ENCODE measurements around the gene KRTAP20-2.

The KRTAP20-2 gene

DNA sequence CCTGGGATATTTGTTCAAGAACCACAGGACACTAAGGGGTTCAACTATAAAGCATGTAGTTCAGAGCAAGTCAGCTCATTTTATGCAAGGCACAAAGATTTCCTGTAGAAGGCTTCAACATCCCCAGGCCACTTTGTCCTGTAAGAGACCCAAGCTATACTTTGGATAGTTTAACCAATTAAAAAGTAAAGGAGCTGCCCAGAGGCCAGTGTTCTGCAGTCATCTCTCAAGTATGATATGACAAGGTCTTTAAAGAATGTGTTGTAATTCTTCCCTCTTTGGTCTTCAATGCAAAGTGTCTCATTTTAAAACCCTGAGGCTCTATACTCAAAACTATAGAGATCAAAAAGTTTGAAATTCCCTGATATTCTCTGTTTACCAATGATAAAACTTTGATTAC is 41.7 kb downstream of the KRTAP20-2 start:
- H3K36me3 ChIP-seq (ENCODE audit: insufficient read depth, low read length) = no peaks in the 10 kb centered on the region
- H3K27me3 ChIP-seq (ENCODE audit: control insufficient read depth in 1 of 2, insufficient read depth in 2 of 2, low read length in 2 of 2) = no peaks in the 10 kb centered on the region
- no peak overlapping the region for H3K27ac ChIP-seq (ENCODE audit: low read depth, low read length)
- no peak overlapping the region for H3K4me3 ChIP-seq (ENCODE audit: low read depth in 1 of 2, low read length in 2 of 2)
- H3K9ac ChIP-seq (ENCODE audit: low read length) = no peak overlapping the region
- H3K4me1 ChIP-seq (ENCODE audit: insufficient read depth, low read length) = no peaks in the 10 kb centered on the region
- H3K9me3 ChIP-seq (ENCODE audit: low read length) = no peaks in the 10 kb centered on the region

DNA sequence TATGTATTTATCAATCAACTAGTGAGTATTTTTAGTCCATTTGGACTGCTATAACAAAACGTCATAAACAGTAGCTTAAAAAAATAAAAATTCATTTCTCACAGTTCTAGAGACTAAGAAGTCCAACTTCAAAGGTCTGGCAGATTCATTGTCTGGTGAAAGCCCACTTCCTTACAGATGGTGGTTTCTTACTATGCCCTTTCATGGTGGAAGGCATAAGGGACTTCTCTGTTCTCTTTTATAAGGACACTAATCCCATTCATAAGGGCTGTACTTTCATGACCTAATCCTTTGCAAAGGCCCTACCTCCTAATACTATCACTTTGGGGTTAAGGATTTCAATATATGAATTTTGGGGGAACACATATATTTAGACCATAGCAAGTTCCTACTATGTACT is 45.6 kb downstream of the KRTAP20-2 start:
- H3K4me3 ChIP-seq (ENCODE audit: low read depth in 1 of 2, low read length in 2 of 2) = no peak overlapping the region
- H3K27me3 ChIP-seq (ENCODE audit: control insufficient read depth in 1 of 2, insufficient read depth in 2 of 2, low read length in 2 of 2) = no peaks in the 10 kb centered on the region
- no peak overlapping the region for H3K9ac ChIP-seq (ENCODE audit: low read length)
- no peaks in the 10 kb centered on the region for H3K4me1 ChIP-seq (ENCODE audit: insufficient read depth, low read length)
- no peaks in the 10 kb centered on the region for H3K9me3 ChIP-seq (ENCODE audit: low read length)
- H3K36me3 ChIP-seq (ENCODE audit: insufficient read depth, low read length) = no peaks in the 10 kb centered on the region
- no peak overlapping the region for H3K27ac ChIP-seq (ENCODE audit: low read depth, low read length)

DNA sequence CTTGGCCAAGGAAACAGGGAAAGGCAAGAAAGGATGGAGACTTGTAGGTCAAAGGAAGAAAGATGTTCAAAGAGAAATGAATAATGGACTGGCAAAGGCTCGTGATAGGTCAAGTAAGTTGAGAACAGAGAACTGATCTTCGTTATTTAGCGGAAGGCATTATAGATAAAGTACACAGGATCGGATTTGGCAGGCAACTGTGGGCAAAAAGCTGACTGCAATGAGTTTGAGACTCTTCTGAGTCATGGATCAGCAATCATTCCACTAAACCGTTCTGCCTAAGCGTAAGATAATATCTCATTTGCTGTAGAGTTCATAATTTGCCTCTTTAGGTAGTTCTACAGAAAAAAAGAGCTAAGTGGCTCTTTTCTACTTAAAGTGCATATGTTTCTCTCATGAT is 49.5 kb downstream of the KRTAP20-2 start:
- H3K27ac ChIP-seq (ENCODE audit: low read depth, low read length) = no peak overlapping the region
- H3K9me3 ChIP-seq (ENCODE audit: low read length) = no peaks in the 10 kb centered on the region
- H3K4me1 ChIP-seq (ENCODE audit: insufficient read depth, low read length) = no peaks in the 10 kb centered on the region
- no peaks in the 10 kb centered on the region for H3K36me3 ChIP-seq (ENCODE audit: insufficient read depth, low read length)
- H3K4me3 ChIP-seq (ENCODE audit: low read depth in 1 of 2, low read length in 2 of 2) = no peak overlapping the region
- no peaks in the 10 kb centered on the region for H3K27me3 ChIP-seq (ENCODE audit: control insufficient read depth in 1 of 2, insufficient read depth in 2 of 2, low read length in 2 of 2)
- H3K9ac ChIP-seq (ENCODE audit: low read length) = no peak overlapping the region

Data from muscle layer of colon (tissue), 2 donors.